K562 (cell line): ENCODE measurements around the gene INTS1. TPM values are rescaled to one million over a fixed set of nuclear protein-coding genes. Genes with fewer than 3 reads are reported as not detected.

Source experiments
- ATF3 ChIP-seq, 2 experiments: fragments of 450-650 bp in 1 of 2; sonication (generic) in 1 of 2; formaldehyde crosslinking in 1 of 2; IDR thresholded peaks in 1 of 2; conservative IDR thresholded peaks in 1 of 2; 2 replicates each; pipeline versions ENCODE4 v1.6.1 to v1.8.1; 2016 to 2023; ENCODE audit warnings: mild to moderate bottlenecking in 2 of 2, moderate library complexity in 2 of 2, inconsistent platforms in 1 of 2, missing genetic modification reagents in 1 of 2
- CHD2 ChIP-seq: IDR thresholded peaks from 2 replicates; pipeline ENCODE4 v1.6.1; 2011; ENCODE audit warnings: low read depth, low read length
- FOSL1 ChIP-seq: fragments of 200-800 bp; sonication (Bioruptor generic); conservative IDR thresholded peaks from 2 replicates; pipeline ENCODE4 v1.6.1; 2016; ENCODE audit warnings: missing genetic modification characterization, missing compliant biosample characterization
- GABPB1 ChIP-seq: sonication (generic); formaldehyde crosslinking; IDR thresholded peaks from 2 replicates; pipeline ENCODE4 v1.8.0; 2022; ENCODE audit warnings: mild to moderate bottlenecking, missing genetic modification reagents
- HDAC1 ChIP-seq, 2 experiments: fragments of 450-650 bp; IDR thresholded peaks; 2 replicates each; pipeline ENCODE4 v1.6.1; 2016 to 2017; ENCODE audit warnings: inconsistent platforms in 1 of 2, mild to moderate bottlenecking in 1 of 2, moderate library complexity in 1 of 2
- MITF ChIP-seq: IDR thresholded peaks from 2 replicates; pipeline ENCODE4 v1.6.1; 2014; ENCODE audit warnings: antibody characterized with exemption
- NUFIP1 ChIP-seq: fragments of 450-650 bp; IDR thresholded peaks from 2 replicates; pipeline ENCODE4 v1.6.1; 2018; ENCODE audit not compliant: partially characterized antibody
- RBBP5 ChIP-seq: fragments of 200-600 bp; sonication (generic); IDR thresholded peaks from 2 replicates; pipeline ENCODE4 v1.6.1; 2012; ENCODE audit warnings: borderline replicate concordance, mild to moderate bottlenecking, low read length, control low read depth, inconsistent platforms; ENCODE audit not compliant: insufficient read depth, poor library complexity, severe bottlenecking
- SMARCA5 ChIP-seq: fragments of 450-650 bp; IDR thresholded peaks from 2 replicates; pipeline ENCODE4 v1.6.1; 2016
- TCF7 ChIP-seq: sonication (generic); IDR thresholded peaks from 2 replicates; pipeline ENCODE4 v1.6.1; 2016; ENCODE audit warnings: antibody characterized with exemption, borderline replicate concordance
- ZFX ChIP-seq: sonication (generic); formaldehyde crosslinking; IDR thresholded peaks from 2 replicates; pipeline ENCODE4 v1.8.0; 2022; ENCODE audit warnings: mild to moderate bottlenecking, missing genetic modification reagents, moderate library complexity
- ZNF12 ChIP-seq: sonication (generic); formaldehyde crosslinking; IDR thresholded peaks from 2 replicates; pipeline ENCODE4 v1.4.0; 2020; ENCODE audit warnings: mild to moderate bottlenecking, missing genetic modification reagents
- ZNF124 ChIP-seq: sonication (generic); formaldehyde crosslinking; IDR thresholded peaks from 2 replicates; pipeline ENCODE4 v1.8.1; 2022; ENCODE audit warnings: missing genetic modification reagents
- ZNF197 ChIP-seq: fragments of 200-800 bp; sonication (Bioruptor generic); IDR thresholded peaks from 2 replicates; pipeline ENCODE4 v1.6.1; 2016; ENCODE audit warnings: low read depth, missing genetic modification characterization, missing compliant biosample characterization
- ZNF354B ChIP-seq: fragments of 250-450 bp; sonication (Bioruptor Pico); IDR thresholded peaks from 2 replicates; pipeline ENCODE4 v1.4.0; 2020
- polyA plus RNA-seq, 8 experiments: library from polyadenylated mRNA; depleted of rRNA in 4 of 8; stranded (reverse) in 5 of 8; unstranded in 3 of 8; fragments of >200 nt; fragmentation: Nextera tagmentation in 2 of 8; fragmentation: Illumina TruSeq in 1 of 8; extraction: Ambion mirVana in 2 of 8; extraction: Trizol in 1 of 8; gene quantifications; 2 replicates each; pipeline versions ENCODE4 v1.2.1 to v1.2.3, GENCODE V29; 2011 to 2014; ENCODE audit warnings: inconsistent platforms in 1 of 8, missing spikeins in 1 of 8
- total RNA-seq, 7 experiments: library from RNA; depleted of rRNA in 6 of 7; stranded (reverse); fragments of >200 nt in 6 of 7; fragmentation: Illumina TruSeq in 2 of 7; extraction: Trizol in 2 of 7; gene quantifications; 2 replicates each; pipeline versions ENCODE4 v1.2.1 to v1.2.3, GENCODE V29; 2011 to 2021; ENCODE audit warnings: low replicate concordance in 1 of 7
- TF ChIP-seq, protein P1 (sequence below), 2 experiments: fragments of 450-650 bp in 1 of 2; sonication (generic) in 1 of 2; formaldehyde crosslinking; conservative IDR thresholded peaks; 2 replicates each; pipeline versions ENCODE4 v1.4.0 to v1.8.1; 2020 to 2022; ENCODE audit warnings: mild to moderate bottlenecking in 1 of 2, missing genetic modification reagents in 1 of 2
- TF ChIP-seq, protein P2 (sequence below): fragments of 450-650 bp; formaldehyde crosslinking; IDR thresholded peaks from 2 replicates; pipeline ENCODE4 v1.4.0; 2022; ENCODE audit warnings: missing genetic modification characterization
- TF ChIP-seq, protein P3 (sequence below): fragments of 450-650 bp; IDR thresholded peaks from 2 replicates; pipeline ENCODE4 v1.6.1; 2016; ENCODE audit warnings: antibody characterized with exemption
- TF ChIP-seq, protein P4 (sequence below): fragments of 450-650 bp; IDR thresholded peaks from 2 replicates; pipeline ENCODE4 v1.7.0; 2016; ENCODE audit warnings: borderline replicate concordance

Gene INTS1
- total and polyA plus RNA-seq, 9 of the 15 experiments (the other 6 are each of a cell fraction or from before 2014, with no cell fraction given) = 0.34 to 119 (median 18.5) TPM

DNA sequence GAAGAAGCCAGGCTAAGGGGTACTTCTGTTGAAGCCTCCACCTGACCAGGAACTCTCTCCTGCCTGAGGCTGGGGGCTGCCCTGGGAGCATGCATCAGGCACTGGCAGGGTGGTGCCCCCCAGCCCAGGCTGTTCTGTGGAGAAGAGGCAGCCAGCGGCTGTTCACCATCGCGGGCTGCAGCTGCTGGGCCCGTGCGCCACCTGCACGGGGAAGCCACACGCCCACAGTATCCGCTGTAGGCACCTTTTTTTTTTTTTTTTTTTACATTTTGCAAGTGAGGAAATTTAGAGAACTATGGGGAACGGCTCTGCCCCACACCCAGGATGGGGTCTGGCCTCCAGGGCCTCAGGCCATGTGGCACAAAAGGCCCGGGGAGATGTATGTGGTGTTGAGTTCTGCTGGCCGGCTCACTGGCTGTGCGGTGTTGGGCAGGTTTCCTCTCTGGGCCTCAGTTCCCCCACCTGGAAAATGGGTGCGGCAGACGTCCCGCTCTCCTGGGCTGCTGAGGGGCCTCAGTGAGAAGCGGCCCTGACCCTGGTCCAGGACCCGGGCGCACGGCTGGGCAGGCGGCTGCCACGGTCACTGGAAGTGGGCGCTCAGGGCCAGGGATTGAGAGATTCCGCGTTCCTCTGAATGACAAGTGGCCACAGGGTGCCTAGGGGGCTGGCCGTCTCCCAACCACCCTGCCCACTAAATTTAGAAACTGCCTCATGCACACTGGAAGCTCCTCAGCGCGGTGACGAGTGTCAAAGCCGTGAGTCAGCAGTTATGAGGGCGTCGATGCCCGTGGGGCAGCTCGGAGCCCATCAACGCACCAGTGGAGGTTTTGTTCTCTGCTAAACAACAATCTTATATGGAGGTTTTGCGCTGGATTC lies 8.8 kb upstream of the INTS1 start (continued):
- TF ChIP-seq, protein P1, sequence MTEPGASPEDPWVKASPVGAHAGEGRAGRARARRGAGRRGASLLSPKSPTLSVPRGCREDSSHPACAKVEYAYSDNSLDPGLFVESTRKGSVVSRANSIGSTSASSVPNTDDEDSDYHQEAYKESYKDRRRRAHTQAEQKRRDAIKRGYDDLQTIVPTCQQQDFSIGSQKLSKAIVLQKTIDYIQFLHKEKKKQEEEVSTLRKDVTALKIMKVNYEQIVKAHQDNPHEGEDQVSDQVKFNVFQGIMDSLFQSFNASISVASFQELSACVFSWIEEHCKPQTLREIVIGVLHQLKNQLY (CRISPR knock-in tag; conservative IDR thresholded peaks at IDR 0.05) = no peak
- TF ChIP-seq FOSL1 (tag) (peak; percentile 18; the same call in 1 of the 2 replicates), ZNF12 (CRISPR knock-in tag) (no peak), SMARCA5 (peak; percentile 66; the same call in 1 of the 2 replicates), ATF3 (IDR thresholded peaks at IDR 0.05) (peak; percentile 53), ATF3 (CRISPR knock-in tag; conservative IDR thresholded peaks at IDR 0.05) (0 out of 2 replicates have a peak, but pooled peaks have one; percentile 38), NUFIP1 (no peak), ZNF354B (CRISPR knock-in tag) (no peak), GABPB1 (CRISPR knock-in tag) (no peak; the same call in 1 of the 2 replicates), TCF7 (no peak), ZNF197 (CRISPR knock-in tag) (no peak), CHD2 (no peak), RBBP5 (no peak), ZNF124 (CRISPR knock-in tag) (no peak), MITF (no peak), HDAC1 (IDR thresholded peaks at IDR 0.05) (no peak), ZFX (CRISPR knock-in tag) (peak; percentile 17; the same call in 1 of the 2 replicates)
- TF ChIP-seq, protein P2, sequence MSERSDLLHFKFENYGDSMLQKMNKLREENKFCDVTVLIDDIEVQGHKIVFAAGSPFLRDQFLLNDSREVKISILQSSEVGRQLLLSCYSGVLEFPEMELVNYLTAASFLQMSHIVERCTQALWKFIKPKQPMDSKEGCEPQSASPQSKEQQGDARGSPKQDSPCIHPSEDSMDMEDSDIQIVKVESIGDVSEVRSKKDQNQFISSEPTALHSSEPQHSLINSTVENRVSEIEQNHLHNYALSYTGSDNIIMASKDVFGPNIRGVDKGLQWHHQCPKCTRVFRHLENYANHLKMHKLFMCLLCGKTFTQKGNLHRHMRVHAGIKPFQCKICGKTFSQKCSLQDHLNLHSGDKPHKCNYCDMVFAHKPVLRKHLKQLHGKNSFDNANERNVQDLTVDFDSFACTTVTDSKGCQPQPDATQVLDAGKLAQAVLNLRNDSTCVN (CRISPR knock-in tag) = no peak
- TF ChIP-seq, protein P3, sequence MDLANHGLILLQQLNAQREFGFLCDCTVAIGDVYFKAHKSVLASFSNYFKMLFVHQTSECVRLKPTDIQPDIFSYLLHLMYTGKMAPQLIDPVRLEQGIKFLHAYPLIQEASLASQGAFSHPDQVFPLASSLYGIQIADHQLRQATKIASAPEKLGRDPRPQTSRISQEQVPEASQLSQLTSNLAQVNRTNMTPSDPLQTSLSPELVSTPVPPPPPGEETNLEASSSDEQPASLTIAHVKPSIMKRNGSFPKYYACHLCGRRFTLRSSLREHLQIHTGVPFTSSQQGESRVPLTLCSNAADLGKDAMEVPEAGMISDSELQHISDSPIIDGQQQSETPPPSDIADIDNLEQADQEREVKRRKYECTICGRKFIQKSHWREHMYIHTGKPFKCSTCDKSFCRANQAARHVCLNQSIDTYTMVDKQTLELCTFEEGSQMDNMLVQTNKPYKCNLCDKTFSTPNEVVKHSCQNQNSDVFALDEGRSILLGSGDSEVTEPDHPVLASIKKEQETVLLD = peak; percentile 28; the same call in 1 of the 2 replicates
- TF ChIP-seq, protein P4, sequence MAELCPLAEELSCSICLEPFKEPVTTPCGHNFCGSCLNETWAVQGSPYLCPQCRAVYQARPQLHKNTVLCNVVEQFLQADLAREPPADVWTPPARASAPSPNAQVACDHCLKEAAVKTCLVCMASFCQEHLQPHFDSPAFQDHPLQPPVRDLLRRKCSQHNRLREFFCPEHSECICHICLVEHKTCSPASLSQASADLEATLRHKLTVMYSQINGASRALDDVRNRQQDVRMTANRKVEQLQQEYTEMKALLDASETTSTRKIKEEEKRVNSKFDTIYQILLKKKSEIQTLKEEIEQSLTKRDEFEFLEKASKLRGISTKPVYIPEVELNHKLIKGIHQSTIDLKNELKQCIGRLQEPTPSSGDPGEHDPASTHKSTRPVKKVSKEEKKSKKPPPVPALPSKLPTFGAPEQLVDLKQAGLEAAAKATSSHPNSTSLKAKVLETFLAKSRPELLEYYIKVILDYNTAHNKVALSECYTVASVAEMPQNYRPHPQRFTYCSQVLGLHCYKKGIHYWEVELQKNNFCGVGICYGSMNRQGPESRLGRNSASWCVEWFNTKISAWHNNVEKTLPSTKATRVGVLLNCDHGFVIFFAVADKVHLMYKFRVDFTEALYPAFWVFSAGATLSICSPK = no peak
